Natural killer cell (primary cell): ENCODE results near the gene MMP21. TPM values are rescaled to one million over a fixed set of nuclear protein-coding genes. Genes with fewer than 3 reads are reported as not detected.
A peak's percentile ranks its signal among the peaks of the same experiment; 100 is the strongest.

Source experiments
- ATAC-seq, 3 donors: fragments of 150-1000 bp in 2 of 3; fragments of 200-7000 bp in 1 of 3; cut with Tn5 transposase; 1 replicate in 1 of 3; 2 replicates in 2 of 3; pipeline ENCODE4 v1.10.0; 2021; ENCODE audit warnings: mild to moderate bottlenecking in 2 of 3, moderate library complexity in 2 of 3
- DNase-seq, 2 donors: peaks; one replicate each; pipeline versions ENCODE4 v3.0.0 to v3.0.0-alpha.2; 2013 to 2021; ENCODE audit warnings: mixed read lengths in 1 of 2
- H3K27ac ChIP-seq: one replicate; pipeline ENCODE4 v1.5.1; 2013; ENCODE audit warnings: mild to moderate bottlenecking, low read length
- H3K27me3 ChIP-seq: one replicate; pipeline ENCODE4 v1.6.1; 2013; ENCODE audit warnings: low read length; ENCODE audit not compliant: control insufficient read depth, insufficient read depth
- H3K36me3 ChIP-seq: one replicate; pipeline ENCODE4 v1.6.1; 2013; ENCODE audit warnings: low read length; ENCODE audit not compliant: control insufficient read depth, insufficient read depth
- H3K4me1 ChIP-seq: one replicate; pipeline ENCODE4 v1.6.1; 2013; ENCODE audit warnings: low read length; ENCODE audit not compliant: control insufficient read depth, insufficient read depth
- H3K4me3 ChIP-seq: one replicate; pipeline ENCODE4 v1.5.1; 2013; ENCODE audit warnings: low read length
- H3K9me3 ChIP-seq: one replicate; pipeline ENCODE4 v1.6.1; 2013; ENCODE audit warnings: low read length; ENCODE audit not compliant: control insufficient read depth, insufficient read depth
- H3K27ac Mint-ChIP-seq, 2 donors: one replicate each; pipeline ENCODE4 v1.8.0; 2022; ENCODE audit warnings: mild to moderate bottlenecking in 2 of 2, mixed read lengths in 2 of 2, moderate library complexity in 1 of 2
- H3K27me3 Mint-ChIP-seq, 2 donors: one replicate each; pipeline ENCODE4 v1.8.0; 2022; ENCODE audit warnings: low read depth in 2 of 2, mixed read lengths in 2 of 2
- H3K36me3 Mint-ChIP-seq: one replicate; pipeline ENCODE4 v1.8.0; 2022; ENCODE audit warnings: mixed read lengths
- H3K4me1 Mint-ChIP-seq, 2 donors: one replicate each; pipeline ENCODE4 v1.8.0; 2022; ENCODE audit warnings: mixed read lengths in 2 of 2
- H3K4me3 Mint-ChIP-seq: one replicate; pipeline ENCODE4 v1.8.0; 2022; ENCODE audit warnings: mild to moderate bottlenecking, moderate library complexity, mixed read lengths
- H3K9me3 Mint-ChIP-seq, 2 donors: one replicate each; pipeline ENCODE4 v1.8.0; 2022; ENCODE audit warnings: mixed read lengths in 2 of 2
- CTCF ChIP-seq: fragments of 200-600 bp; IDR thresholded peaks from one replicate; pipeline ENCODE4 v1.8.0; 2022; ENCODE audit warnings: antibody characterized with exemption
- WGBS: methylation state at CpG from one replicate; pipeline ENCODE4 v1.1.7; 2013; ENCODE audit warnings: missing lambda C conversion rate; ENCODE audit not compliant: insufficient coverage; 5-methylcytosine and 5-hydroxymethylcytosine counted together
- intact Hi-C: fragments of 100-400 bp; cut with micrococcal nuclease; formaldehyde crosslinking; loops from one replicate; pipeline ENCODE4 v1.14.2; 2022
- total RNA-seq, 4 donors: library from RNA; stranded (reverse); fragments of 120-200 nt in 1 of 4; gene quantifications; one replicate each; pipeline versions ENCODE4 v1.2.3 to v1.2.4, GENCODE V29; 2013 to 2022

MMP21 gene
- total RNA-seq, 3 donors from 2014 or later (not counting 1 experiment from before 2014, with no cell fraction given), result 0.32 to 0.85 (median 0.35) TPM

- no peak overlapping the region for H3K4me3 ChIP-seq
- H3K4me1 ChIP-seq, result peaks cover 7% of the 10 kb centered on the region
- peaks cover 5 to 6% of the 10 kb centered on the region in 2 donors for H3K4me1 Mint-ChIP-seq
- peaks cover 30% of the 10 kb centered on the region for H3K36me3 ChIP-seq
- H3K9me3 ChIP-seq, result no peaks in the 10 kb centered on the region
- no peak overlapping the region for H3K27ac Mint-ChIP-seq
- no peaks in the 10 kb centered on the region for H3K9me3 Mint-ChIP-seq
- intact Hi-C loops, result no loop called here
- H3K27me3 Mint-ChIP-seq, result no peaks in the 10 kb centered on the region
- ATAC-seq (no peak), DNase-seq (no peak)
- WGBS, result 93% methylated on average over 8 of the region's 8 CpGs
- TF ChIP-seq CTCF, result no peak
- no peak overlapping the region for H3K4me3 Mint-ChIP-seq
- peaks cover 12% of the 10 kb centered on the region for H3K36me3 Mint-ChIP-seq
- H3K27ac ChIP-seq, result no peak overlapping the region
- H3K27me3 ChIP-seq, result no peaks in the 10 kb centered on the region
These were observed 21.8 kb upstream of the MMP21 start for GRCh38 chr10:125797424-125797823.

- no peaks in the 10 kb centered on the region for H3K9me3 Mint-ChIP-seq
- H3K27me3 ChIP-seq, result no peaks in the 10 kb centered on the region
- peaks cover 12% of the 10 kb centered on the region for H3K36me3 Mint-ChIP-seq
- ATAC-seq (no peak), DNase-seq (no peak)
- 75% methylated on average over 8 of the region's 8 CpGs for WGBS
- no peak overlapping the region for H3K4me3 ChIP-seq
- H3K27me3 Mint-ChIP-seq, result no peaks in the 10 kb centered on the region
- H3K4me1 Mint-ChIP-seq, result peaks cover 9% of the 10 kb centered on the region in 2 donors
- no peak for TF ChIP-seq CTCF
- H3K4me3 Mint-ChIP-seq, result no peak overlapping the region
- H3K27ac ChIP-seq, result no peak overlapping the region
- H3K27ac Mint-ChIP-seq, result peak overlapping the region in 1 of 2 donors; percentile 7
- intact Hi-C loops, result no loop called here
- no peaks in the 10 kb centered on the region for H3K9me3 ChIP-seq
- peaks cover 16% of the 10 kb centered on the region for H3K4me1 ChIP-seq
- peaks cover 29% of the 10 kb centered on the region for H3K36me3 ChIP-seq
These were observed 20.1 kb upstream of the MMP21 start for GRCh38 chr10:125795637-125796190.

GRCh38 chr10:125795128-125795527 lies 19.5 kb upstream of the MMP21 start:
- peaks cover 29% of the 10 kb centered on the region for H3K36me3 ChIP-seq
- intact Hi-C loops, result no loop called here
- peaks cover 12% of the 10 kb centered on the region for H3K36me3 Mint-ChIP-seq

More at GRCh38 chr10:125795128-125795527, 19.5 kb upstream of the MMP21 start:
- no peaks in the 10 kb centered on the region for H3K27me3 ChIP-seq
- no peak for TF ChIP-seq CTCF
- H3K4me1 ChIP-seq, result peaks cover 16% of the 10 kb centered on the region
- no peak for ATAC-seq
- Mint-ChIP-seq H3K4me1 (peaks cover 9% of the 10 kb centered on the region in 2 donors), H3K27me3 (no peaks in the 10 kb centered on the region), H3K4me3 (no peak overlapping the region), H3K27ac (peak overlapping the region in 1 of 2 donors; percentile 7), H3K9me3 (no peaks in the 10 kb centered on the region)
- DNase-seq, result no peak
- H3K9me3 ChIP-seq, result no peaks in the 10 kb centered on the region
- H3K4me3 ChIP-seq, result no peak overlapping the region
- no peak overlapping the region for H3K27ac ChIP-seq
- 100% methylated on average over 2 of the region's 2 CpGs for WGBS
